ENCODE measurements around the gene CDRT15L2.
"Not testable (repeated sequence)": the region's sequence is repeated elsewhere in the genome, so short reads cannot be mapped to it uniquely, and the experiment has no call there.

CDRT15L2 gene

DNA sequence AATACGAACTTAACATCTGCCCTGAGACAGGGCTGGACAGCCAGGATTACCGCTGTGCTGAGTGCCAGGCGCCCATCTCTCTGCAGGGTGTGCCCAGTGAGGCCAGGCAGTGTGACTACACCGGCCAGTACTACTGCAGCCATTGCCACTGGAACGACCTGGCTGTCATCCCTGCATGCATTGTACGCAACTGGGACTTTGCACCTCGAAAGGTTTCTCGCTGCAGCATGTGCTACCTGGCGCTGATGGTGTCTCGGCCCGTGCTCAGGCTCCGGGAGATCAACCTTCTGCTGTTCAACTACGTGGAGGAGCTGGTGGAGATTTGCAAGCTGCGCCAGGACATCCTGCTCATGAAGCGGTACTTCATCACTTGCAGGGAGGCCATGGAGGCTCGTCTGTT lies 33.7 kb downstream of the CDRT15L2 start:
- Mint-ChIP-seq H3K36me3 (no peaks in the 10 kb centered on the region), H3K27ac (no peak overlapping the region), H3K27me3 (no peaks in the 10 kb centered on the region), H3K4me1 (ENCODE audit: low read depth) (no peaks in the 10 kb centered on the region), H3K4me3 (no peak overlapping the region), H3K9me3 (ENCODE audit: low read depth) (no peaks in the 10 kb centered on the region)

GRCh38 chr17:20613905-20614304 lies 34.4 kb downstream of the CDRT15L2 start:
- H3K27ac Mint-ChIP-seq = no peak overlapping the region
- H3K4me1 Mint-ChIP-seq (ENCODE audit: low read depth) = no peaks in the 10 kb centered on the region
- no peak overlapping the region for H3K4me3 Mint-ChIP-seq
- H3K27me3 Mint-ChIP-seq = no peaks in the 10 kb centered on the region
- H3K36me3 Mint-ChIP-seq = no peaks in the 10 kb centered on the region
- no peaks in the 10 kb centered on the region for H3K9me3 Mint-ChIP-seq (ENCODE audit: low read depth)

DNA sequence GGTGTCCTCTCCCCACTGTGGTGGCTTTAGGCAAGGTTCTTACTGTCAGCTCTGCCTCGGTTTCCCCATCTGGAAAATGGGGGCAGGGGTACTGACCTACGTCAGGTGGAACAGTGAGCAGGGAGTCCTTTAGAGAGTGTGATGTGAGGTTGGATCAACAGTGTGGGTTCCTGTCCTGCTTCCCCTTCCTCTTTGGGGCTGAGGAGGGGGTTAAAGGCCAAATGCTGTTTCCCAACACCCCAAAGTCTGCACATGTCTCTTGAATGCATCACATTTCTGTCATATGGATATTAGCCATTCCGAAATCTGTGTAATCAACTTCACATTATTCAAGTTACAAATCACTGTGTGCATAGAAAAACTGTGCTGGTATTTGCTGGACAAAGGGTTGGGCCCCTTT lies 35.9 kb downstream of the CDRT15L2 start:
- H3K9me3 Mint-ChIP-seq (ENCODE audit: low read depth); H3K4me3 Mint-ChIP-seq; H3K36me3 Mint-ChIP-seq; H3K27ac Mint-ChIP-seq; H3K4me1 Mint-ChIP-seq (ENCODE audit: low read depth); H3K27me3 Mint-ChIP-seq: not testable (repeated sequence)
